HAP-1 (cell line): ENCODE results near the gene KIF26B.

Experiments used
- DNase-seq, 2 experiments: peaks; one replicate each; pipeline ENCODE4 v3.0.0-alpha.2; 2016 to 2020; ENCODE audit warnings: low spot score in 2 of 2
- H3K27me3 ChIP-seq: fragments of 250-450 bp; sonication (Bioruptor Pico); 2 replicates; pipeline ENCODE4 v1.5.1; 2020; ENCODE audit warnings: low read depth, mild to moderate bottlenecking, moderate library complexity
- H3K36me3 ChIP-seq: fragments of 250-450 bp; sonication (Bioruptor Pico); replicated peaks from 2 replicates; pipeline ENCODE4 v1.5.1; 2020; ENCODE audit warnings: mild to moderate bottlenecking
- H3K4me1 ChIP-seq: fragments of 250-450 bp; sonication (Bioruptor Pico); 2 replicates; pipeline ENCODE4 v1.5.1; 2020; ENCODE audit warnings: mild to moderate bottlenecking
- H3K4me3 ChIP-seq: fragments of 250-450 bp; sonication (Bioruptor Pico); 2 replicates; pipeline ENCODE4 v1.5.1; 2020; ENCODE audit warnings: mild to moderate bottlenecking, moderate library complexity
- H3K9me3 ChIP-seq: fragments of 250-450 bp; sonication (Bioruptor Pico); 2 replicates; pipeline ENCODE4 v1.5.1; 2020; ENCODE audit warnings: mild to moderate bottlenecking, moderate library complexity
- in situ Hi-C: fragments of 300-500 bp; cut with MboI; formaldehyde crosslinking; loops from 3 replicates; pipeline ENCODE4 v1.14.3; 2020; ENCODE audit warnings: low sequenced_read_pairs, inconsistent platforms, mixed read lengths

KIF26B gene

GRCh38 chr1:245608271-245608670 is 453.5 kb downstream of the KIF26B start:
- H3K9me3 ChIP-seq = no peaks in the 10 kb centered on the region
- H3K36me3 ChIP-seq = no peaks in the 10 kb centered on the region
- no peak overlapping the region for H3K4me3 ChIP-seq
- H3K4me1 ChIP-seq = no peaks in the 10 kb centered on the region
- in situ Hi-C loops = no loop called here
- H3K27me3 ChIP-seq = no peaks in the 10 kb centered on the region
- no peak for DNase-seq

- Histone ChIP-seq H3K27me3 (no peaks in the 10 kb centered on the region), H3K4me1 (no peaks in the 10 kb centered on the region), H3K9me3 (no peaks in the 10 kb centered on the region), H3K4me3 (no peak overlapping the region), H3K36me3 (no peaks in the 10 kb centered on the region)
- in situ Hi-C loops = no loop called here
- no peak for DNase-seq
These were observed 454.8 kb downstream of the KIF26B start for GRCh38 chr1:245609354-245610150.

GRCh38 chr1:245611251-245611650 is 456.5 kb downstream of the KIF26B start:
- in situ Hi-C loops = no loop called here
- DNase-seq = no peak
- no peaks in the 10 kb centered on the region for H3K36me3 ChIP-seq
- no peaks in the 10 kb centered on the region for H3K9me3 ChIP-seq
- no peak overlapping the region for H3K4me3 ChIP-seq
- H3K4me1 ChIP-seq = no peaks in the 10 kb centered on the region
- no peaks in the 10 kb centered on the region for H3K27me3 ChIP-seq

GRCh38 chr1:245614476-245614875 is 459.7 kb downstream of the KIF26B start:
- no peak for DNase-seq
- Histone ChIP-seq H3K36me3 (no peaks in the 10 kb centered on the region), H3K4me3 (no peak overlapping the region), H3K9me3 (no peaks in the 10 kb centered on the region), H3K4me1 (no peaks in the 10 kb centered on the region), H3K27me3 (no peaks in the 10 kb centered on the region)
- in situ Hi-C loops = no loop called here

GRCh38 chr1:245615001-245615400 is 460.2 kb downstream of the KIF26B start:
- H3K27me3 ChIP-seq = no peaks in the 10 kb centered on the region
- DNase-seq = no peak
- H3K4me1 ChIP-seq = no peaks in the 10 kb centered on the region
- in situ Hi-C loops = no loop called here
- no peaks in the 10 kb centered on the region for H3K36me3 ChIP-seq
- H3K4me3 ChIP-seq = no peak overlapping the region
- no peaks in the 10 kb centered on the region for H3K9me3 ChIP-seq

GRCh38 chr1:245621589-245621988 is 466.8 kb downstream of the KIF26B start:
- H3K36me3 ChIP-seq = no peaks in the 10 kb centered on the region
- in situ Hi-C loops = no loop called here
- no peaks in the 10 kb centered on the region for H3K27me3 ChIP-seq
- H3K4me3 ChIP-seq = no peak overlapping the region
- H3K4me1 ChIP-seq = no peaks in the 10 kb centered on the region
- no peak for DNase-seq
- H3K9me3 ChIP-seq = no peaks in the 10 kb centered on the region

- in situ Hi-C loops = no loop called here
- H3K9me3 ChIP-seq = no peaks in the 10 kb centered on the region
- no peak for DNase-seq
- no peaks in the 10 kb centered on the region for H3K36me3 ChIP-seq
- no peaks in the 10 kb centered on the region for H3K4me1 ChIP-seq
- H3K27me3 ChIP-seq = no peaks in the 10 kb centered on the region
- no peak overlapping the region for H3K4me3 ChIP-seq
These were observed 467.7 kb downstream of the KIF26B start for GRCh38 chr1:245622332-245623014.

GRCh38 chr1:245641384-245641783 is 486.6 kb downstream of the KIF26B start:
- no peak for DNase-seq
- H3K36me3 ChIP-seq = no peaks in the 10 kb centered on the region
- in situ Hi-C loops = no loop called here
- H3K9me3 ChIP-seq = peaks cover 3% of the 10 kb centered on the region; the same call in 1 of the 2 replicates
- H3K4me1 ChIP-seq = no peaks in the 10 kb centered on the region
- no peaks in the 10 kb centered on the region for H3K27me3 ChIP-seq
- H3K4me3 ChIP-seq = no peak overlapping the region

GRCh38 chr1:245645406-245645805 is 490.6 kb downstream of the KIF26B start:
- H3K36me3 ChIP-seq = no peaks in the 10 kb centered on the region
- H3K4me3 ChIP-seq = no peak overlapping the region
- H3K9me3 ChIP-seq = peaks cover 3% of the 10 kb centered on the region; the same call in 1 of the 2 replicates
- H3K27me3 ChIP-seq = no peaks in the 10 kb centered on the region
- H3K4me1 ChIP-seq = no peaks in the 10 kb centered on the region
- no peak for DNase-seq
- in situ Hi-C loops = no loop called here

GRCh38 chr1:245645894-245646293 is 491.1 kb downstream of the KIF26B start:
- H3K4me1 ChIP-seq = no peaks in the 10 kb centered on the region
- no peak for DNase-seq
- no peaks in the 10 kb centered on the region for H3K27me3 ChIP-seq
- in situ Hi-C loops = no loop called here
- no peaks in the 10 kb centered on the region for H3K36me3 ChIP-seq
- H3K9me3 ChIP-seq = peaks cover 3% of the 10 kb centered on the region; the same call in 1 of the 2 replicates
- H3K4me3 ChIP-seq = no peak overlapping the region

GRCh38 chr1:245648749-245649522 is 494.2 kb downstream of the KIF26B start:
- Histone ChIP-seq H3K4me1 (no peaks in the 10 kb centered on the region), H3K9me3 (no peaks in the 10 kb centered on the region), H3K27me3 (no peaks in the 10 kb centered on the region), H3K4me3 (no peak overlapping the region), H3K36me3 (no peaks in the 10 kb centered on the region)
- in situ Hi-C loops = no loop called here
- DNase-seq = no peak

- H3K9me3 ChIP-seq = no peaks in the 10 kb centered on the region
- no peak overlapping the region for H3K4me3 ChIP-seq
- no peaks in the 10 kb centered on the region for H3K36me3 ChIP-seq
- in situ Hi-C loops = no loop called here
- H3K4me1 ChIP-seq = no peaks in the 10 kb centered on the region
- no peak for DNase-seq
- H3K27me3 ChIP-seq = no peaks in the 10 kb centered on the region
These were observed 494.9 kb downstream of the KIF26B start for GRCh38 chr1:245649666-245650065.

GRCh38 chr1:245650441-245650960 is 495.7 kb downstream of the KIF26B start:
- in situ Hi-C loops = no loop called here
- Histone ChIP-seq H3K36me3 (no peaks in the 10 kb centered on the region), H3K9me3 (no peaks in the 10 kb centered on the region), H3K4me1 (no peaks in the 10 kb centered on the region), H3K4me3 (no peak overlapping the region), H3K27me3 (no peaks in the 10 kb centered on the region)
- no peak for DNase-seq

GRCh38 chr1:245651093-245651492 is 496.3 kb downstream of the KIF26B start:
- no peak for DNase-seq
- H3K4me1 ChIP-seq = no peaks in the 10 kb centered on the region
- in situ Hi-C loops = no loop called here
- no peaks in the 10 kb centered on the region for H3K36me3 ChIP-seq
- H3K9me3 ChIP-seq = no peaks in the 10 kb centered on the region
- H3K4me3 ChIP-seq = no peak overlapping the region
- no peaks in the 10 kb centered on the region for H3K27me3 ChIP-seq
